Nephron progenitor cell (in vitro differentiated cells): ENCODE data around the gene FOXRED2.

Experiments used
- DNase-seq: peaks from one replicate; pipeline ENCODE4 v3.0.0; 2021
- H3K27ac Mint-ChIP-seq: 2 replicates; pipeline ENCODE4 v1.8.0; 2021; ENCODE audit warnings: mild to moderate bottlenecking, moderate library complexity, mixed read lengths
- H3K27me3 Mint-ChIP-seq: 2 replicates; pipeline ENCODE4 v1.8.0; 2021; ENCODE audit warnings: mild to moderate bottlenecking, low read depth, mixed read lengths; ENCODE audit not compliant: poor library complexity
- H3K36me3 Mint-ChIP-seq: 2 replicates; pipeline ENCODE4 v1.8.0; 2021; ENCODE audit warnings: low read depth, mixed read lengths
- H3K4me1 Mint-ChIP-seq: 2 replicates; pipeline ENCODE4 v1.8.0; 2021; ENCODE audit warnings: mixed read lengths
- H3K4me3 Mint-ChIP-seq: 2 replicates; pipeline ENCODE4 v1.8.0; 2021; ENCODE audit warnings: mild to moderate bottlenecking, moderate library complexity, mixed read lengths
- H3K9me3 Mint-ChIP-seq: 2 replicates; pipeline ENCODE4 v1.8.0; 2021; ENCODE audit warnings: mild to moderate bottlenecking, moderate library complexity, mixed read lengths
- TF ChIP-seq, protein P1 (sequence below): fragments of 200-600 bp; sonication (generic); IDR thresholded peaks from 2 replicates; pipeline ENCODE4 v1.5.0; 2021; ENCODE audit warnings: antibody characterized with exemption

FOXRED2 gene

DNA sequence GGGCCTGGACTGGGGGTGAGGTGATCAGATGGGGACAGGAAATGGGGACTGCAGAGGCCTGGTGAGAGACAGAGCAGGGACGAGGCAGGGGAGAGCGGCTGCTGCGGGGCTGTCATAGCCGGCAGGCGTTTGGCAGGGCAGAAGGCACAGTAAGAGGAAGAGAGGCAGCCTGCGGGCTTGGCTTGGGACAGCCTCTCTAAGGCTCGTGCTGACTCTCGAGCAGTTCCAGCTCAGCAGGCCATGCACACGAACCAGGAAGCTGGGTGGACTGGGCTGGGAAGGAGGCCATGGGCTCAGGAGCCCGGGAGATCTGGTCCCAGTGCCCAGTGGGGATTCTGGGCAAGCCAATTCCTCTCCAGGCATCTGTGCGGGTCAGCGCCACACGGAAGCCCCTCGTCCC is 41.8 kb upstream of the FOXRED2 start:
- Mint-ChIP-seq H3K36me3 (no peaks in the 10 kb centered on the region), H3K27me3 (peaks cover 25% of the 10 kb centered on the region), H3K27ac (no peak overlapping the region), H3K4me1 (peaks cover 48% of the 10 kb centered on the region), H3K4me3 (no peak overlapping the region), H3K9me3 (no peaks in the 10 kb centered on the region)
- TF ChIP-seq, protein P1, sequence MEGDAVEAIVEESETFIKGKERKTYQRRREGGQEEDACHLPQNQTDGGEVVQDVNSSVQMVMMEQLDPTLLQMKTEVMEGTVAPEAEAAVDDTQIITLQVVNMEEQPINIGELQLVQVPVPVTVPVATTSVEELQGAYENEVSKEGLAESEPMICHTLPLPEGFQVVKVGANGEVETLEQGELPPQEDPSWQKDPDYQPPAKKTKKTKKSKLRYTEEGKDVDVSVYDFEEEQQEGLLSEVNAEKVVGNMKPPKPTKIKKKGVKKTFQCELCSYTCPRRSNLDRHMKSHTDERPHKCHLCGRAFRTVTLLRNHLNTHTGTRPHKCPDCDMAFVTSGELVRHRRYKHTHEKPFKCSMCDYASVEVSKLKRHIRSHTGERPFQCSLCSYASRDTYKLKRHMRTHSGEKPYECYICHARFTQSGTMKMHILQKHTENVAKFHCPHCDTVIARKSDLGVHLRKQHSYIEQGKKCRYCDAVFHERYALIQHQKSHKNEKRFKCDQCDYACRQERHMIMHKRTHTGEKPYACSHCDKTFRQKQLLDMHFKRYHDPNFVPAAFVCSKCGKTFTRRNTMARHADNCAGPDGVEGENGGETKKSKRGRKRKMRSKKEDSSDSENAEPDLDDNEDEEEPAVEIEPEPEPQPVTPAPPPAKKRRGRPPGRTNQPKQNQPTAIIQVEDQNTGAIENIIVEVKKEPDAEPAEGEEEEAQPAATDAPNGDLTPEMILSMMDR: no peak
- no peak for DNase-seq

DNA sequence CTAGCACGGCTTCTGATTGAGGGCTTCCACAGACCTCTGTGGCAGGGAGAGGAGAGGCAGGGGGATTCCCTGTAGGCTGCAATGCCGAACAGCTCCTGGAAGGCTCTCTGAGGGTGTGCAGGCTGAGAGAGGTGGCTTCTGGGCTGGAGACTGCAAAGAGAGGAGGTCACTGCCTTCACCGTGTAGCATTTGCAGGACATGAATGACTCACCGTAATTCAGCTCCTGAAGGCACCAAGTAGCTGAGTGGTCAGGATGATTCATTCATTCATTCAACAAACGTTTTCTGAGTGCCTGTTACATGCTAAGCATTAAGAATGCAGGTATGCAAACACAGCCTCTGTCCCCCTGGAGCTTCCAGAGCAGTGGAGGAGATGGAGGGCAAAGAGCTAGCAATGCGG is 40.1 kb upstream of the FOXRED2 start:
- H3K27me3 Mint-ChIP-seq: peaks cover 26% of the 10 kb centered on the region
- DNase-seq: no peak
- H3K36me3 Mint-ChIP-seq: no peaks in the 10 kb centered on the region
- H3K9me3 Mint-ChIP-seq: no peaks in the 10 kb centered on the region
- H3K4me1 Mint-ChIP-seq: peaks cover 48% of the 10 kb centered on the region
- TF ChIP-seq, protein P1: no peak
- H3K27ac Mint-ChIP-seq: no peak overlapping the region
- H3K4me3 Mint-ChIP-seq: no peak overlapping the region

DNA sequence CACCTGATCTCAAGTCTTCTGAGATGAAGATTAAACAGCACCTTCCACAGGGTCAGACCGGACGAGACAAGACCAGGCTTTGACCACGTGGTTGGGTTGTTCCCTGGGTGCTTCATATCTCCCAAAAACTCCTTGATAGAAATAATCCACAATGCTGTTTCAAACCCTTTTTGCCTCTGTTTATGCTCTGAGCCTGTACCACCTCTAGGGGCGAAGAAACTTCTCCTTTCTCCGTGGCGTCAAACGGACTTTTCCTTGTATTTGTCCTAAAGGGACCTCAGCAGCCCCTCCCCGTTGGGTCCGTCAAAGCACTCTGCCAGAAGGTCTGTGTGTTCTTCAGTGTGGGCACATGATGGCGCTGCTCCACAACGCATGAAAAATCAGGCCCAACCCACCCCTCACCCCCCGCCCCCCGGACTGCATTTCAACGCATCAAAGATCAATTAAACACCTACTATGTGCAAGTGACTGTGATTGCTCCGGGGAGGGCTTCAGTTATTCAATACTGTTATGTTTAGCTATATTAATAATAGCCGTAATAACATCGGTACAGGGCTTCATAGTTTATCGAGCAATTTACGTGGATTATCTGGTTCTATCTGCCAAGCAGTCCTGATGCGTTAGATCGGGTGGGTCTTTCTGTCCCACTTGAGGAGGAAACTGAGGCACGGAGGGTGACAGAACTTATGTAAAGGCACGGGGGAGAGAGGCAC is 39.4 kb upstream of the FOXRED2 start:
- H3K36me3 Mint-ChIP-seq: no peaks in the 10 kb centered on the region
- H3K27ac Mint-ChIP-seq: no peak overlapping the region
- H3K9me3 Mint-ChIP-seq: no peaks in the 10 kb centered on the region
- peaks cover 46% of the 10 kb centered on the region for H3K4me1 Mint-ChIP-seq
- TF ChIP-seq, protein P1: peak; percentile 65
- DNase-seq: peak; percentile 67
- H3K27me3 Mint-ChIP-seq: peaks cover 21% of the 10 kb centered on the region
- peak overlapping the region; percentile 56 for H3K4me3 Mint-ChIP-seq

DNA sequence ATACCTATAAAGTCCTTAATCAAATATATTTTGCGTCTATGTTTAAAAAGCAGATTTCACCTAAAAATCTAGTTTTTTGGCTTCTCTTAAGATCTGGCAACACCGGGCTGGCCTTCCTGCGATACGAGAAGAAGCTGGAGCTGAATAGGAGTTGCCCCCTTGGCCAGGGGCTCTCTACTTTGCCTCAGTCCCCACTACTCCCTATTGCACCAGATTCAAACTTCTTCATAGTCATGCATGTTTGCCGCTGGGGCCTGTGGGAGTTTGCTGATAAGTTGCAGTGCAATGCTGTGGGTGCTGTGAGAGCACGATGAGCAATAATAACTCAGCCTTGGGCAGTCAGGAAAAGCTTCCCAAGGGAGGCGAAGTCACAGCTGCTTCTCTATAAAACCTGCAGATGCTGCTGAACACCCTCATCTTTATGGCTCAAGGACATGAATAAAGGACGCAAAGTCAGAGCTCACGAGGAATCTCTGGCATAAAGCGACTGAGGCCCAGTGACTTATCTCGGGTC is 37.3 kb upstream of the FOXRED2 start:
- H3K4me3 Mint-ChIP-seq: no peak overlapping the region
- no peak for DNase-seq
- TF ChIP-seq, protein P1: no peak
- H3K4me1 Mint-ChIP-seq: peaks cover 37% of the 10 kb centered on the region
- no peaks in the 10 kb centered on the region for H3K36me3 Mint-ChIP-seq
- H3K9me3 Mint-ChIP-seq: no peaks in the 10 kb centered on the region
- H3K27me3 Mint-ChIP-seq: peaks cover 12% of the 10 kb centered on the region
- no peak overlapping the region for H3K27ac Mint-ChIP-seq

DNA sequence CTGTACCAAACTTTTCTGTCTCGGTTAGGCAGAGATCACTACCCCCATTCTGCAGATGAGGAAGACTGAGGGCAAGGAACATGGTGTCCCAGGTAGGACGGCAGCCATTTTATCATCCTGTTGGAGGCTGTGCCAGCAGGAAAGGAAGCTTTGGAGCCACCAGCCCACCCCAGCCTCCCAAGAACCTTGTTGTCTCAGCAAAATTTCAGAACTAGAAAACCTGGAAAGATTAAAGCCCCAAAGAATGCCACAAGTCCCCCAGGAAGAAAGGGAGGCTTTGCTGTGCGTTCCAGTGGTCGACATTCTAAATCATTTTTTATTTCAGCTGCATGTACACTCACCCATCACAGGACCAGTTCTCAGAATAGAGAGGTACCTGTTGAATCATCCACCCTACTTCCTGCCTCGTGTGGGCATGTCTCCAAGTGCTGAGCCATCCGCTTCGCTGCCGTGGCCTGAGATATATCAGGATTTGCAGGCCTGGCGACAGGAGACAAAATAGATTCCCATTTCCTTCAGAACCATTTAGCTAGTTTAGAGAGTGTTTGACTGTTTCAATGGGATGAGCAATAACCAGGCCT is 35.1 kb upstream of the FOXRED2 start:
- Mint-ChIP-seq H3K4me3 (no peak overlapping the region), H3K36me3 (no peaks in the 10 kb centered on the region), H3K27ac (no peak overlapping the region), H3K27me3 (peaks cover 8% of the 10 kb centered on the region), H3K4me1 (peaks cover 16% of the 10 kb centered on the region), H3K9me3 (no peaks in the 10 kb centered on the region)
- TF ChIP-seq, protein P1: no peak
- DNase-seq: no peak
